ENCODE measurements around the gene PTCH1.

Gene PTCH1

GRCh38 chr9:95507464-95508241 lies 9.1 kb downstream of the PTCH1 start:
- peaks cover 45% of the 10 kb centered on the region for H3K4me1 Mint-ChIP-seq
- H3K27ac Mint-ChIP-seq: peak overlapping the region; percentile 72
- no peaks in the 10 kb centered on the region for H3K27me3 Mint-ChIP-seq
- peaks cover 2% of the 10 kb centered on the region for H3K36me3 Mint-ChIP-seq
- no peaks in the 10 kb centered on the region for H3K9me3 Mint-ChIP-seq
- H3K4me3 Mint-ChIP-seq: peak overlapping the region; percentile 97

- H3K4me3 Mint-ChIP-seq: peak overlapping the region; percentile 97
- peaks cover 43% of the 10 kb centered on the region for H3K4me1 Mint-ChIP-seq
Measured at GRCh38 chr9:95506678-95507463, 9.9 kb downstream of the PTCH1 start.

GRCh38 chr9:95506428-95506677 lies 10.4 kb downstream of the PTCH1 start:
- peak overlapping the region; percentile 97 for H3K4me3 Mint-ChIP-seq
- no peaks in the 10 kb centered on the region for H3K27me3 Mint-ChIP-seq
- peaks cover 2% of the 10 kb centered on the region for H3K36me3 Mint-ChIP-seq
- H3K9me3 Mint-ChIP-seq: no peaks in the 10 kb centered on the region
- H3K27ac Mint-ChIP-seq: peak overlapping the region; percentile 72
- peaks cover 46% of the 10 kb centered on the region for H3K4me1 Mint-ChIP-seq

More at GRCh38 chr9:95506678-95507463, 9.9 kb downstream of the PTCH1 start:
- Mint-ChIP-seq H3K27me3 (no peaks in the 10 kb centered on the region), H3K36me3 (peaks cover 2% of the 10 kb centered on the region), H3K9me3 (no peaks in the 10 kb centered on the region), H3K27ac (peak overlapping the region; percentile 55)

GRCh38 chr9:95505717-95506427 lies 10.9 kb downstream of the PTCH1 start:
- peaks cover 4% of the 10 kb centered on the region for H3K36me3 Mint-ChIP-seq
- no peaks in the 10 kb centered on the region for H3K27me3 Mint-ChIP-seq
- no peaks in the 10 kb centered on the region for H3K9me3 Mint-ChIP-seq
- H3K4me1 Mint-ChIP-seq: peaks cover 49% of the 10 kb centered on the region
- peak overlapping the region; percentile 97 for H3K4me3 Mint-ChIP-seq
- peak overlapping the region; percentile 76 for H3K27ac Mint-ChIP-seq

- H3K36me3 Mint-ChIP-seq: peaks cover 4% of the 10 kb centered on the region
- no peaks in the 10 kb centered on the region for H3K9me3 Mint-ChIP-seq
- peak overlapping the region; percentile 76 for H3K27ac Mint-ChIP-seq
- peak overlapping the region; percentile 83 for H3K4me3 Mint-ChIP-seq
- no peaks in the 10 kb centered on the region for H3K27me3 Mint-ChIP-seq
- H3K4me1 Mint-ChIP-seq: peaks cover 49% of the 10 kb centered on the region
Measured at GRCh38 chr9:95505072-95505716, 11.6 kb downstream of the PTCH1 start.

- Mint-ChIP-seq H3K27ac (peak overlapping the region; percentile 23), H3K4me3 (peak overlapping the region; percentile 83), H3K36me3 (peaks cover 4% of the 10 kb centered on the region), H3K9me3 (no peaks in the 10 kb centered on the region), H3K27me3 (no peaks in the 10 kb centered on the region), H3K4me1 (peaks cover 41% of the 10 kb centered on the region)
Measured at GRCh38 chr9:95504053-95504963, 12.5 kb downstream of the PTCH1 start.

GRCh38 chr9:95503369-95503768 lies 13.4 kb downstream of the PTCH1 start:
- Mint-ChIP-seq H3K36me3 (peaks cover 4% of the 10 kb centered on the region), H3K9me3 (no peaks in the 10 kb centered on the region), H3K27me3 (no peaks in the 10 kb centered on the region), H3K27ac (no peak overlapping the region), H3K4me3 (no peak overlapping the region), H3K4me1 (peaks cover 44% of the 10 kb centered on the region)

GRCh38 chr9:95502248-95502647 lies 14.5 kb downstream of the PTCH1 start:
- H3K27ac Mint-ChIP-seq: no peak overlapping the region
- no peaks in the 10 kb centered on the region for H3K27me3 Mint-ChIP-seq

GRCh38 chr9:95499847-95500246 lies 16.9 kb downstream of the PTCH1 start:
- Mint-ChIP-seq H3K27me3 (no peaks in the 10 kb centered on the region), H3K4me1 (peaks cover 61% of the 10 kb centered on the region), H3K4me3 (no peak overlapping the region), H3K36me3 (peaks cover 3% of the 10 kb centered on the region), H3K27ac (no peak overlapping the region), H3K9me3 (no peaks in the 10 kb centered on the region)

More at GRCh38 chr9:95502248-95502647, 14.5 kb downstream of the PTCH1 start:
- H3K36me3 Mint-ChIP-seq: peaks cover 3% of the 10 kb centered on the region
- no peak overlapping the region for H3K4me3 Mint-ChIP-seq
- peaks cover 52% of the 10 kb centered on the region for H3K4me1 Mint-ChIP-seq
- H3K9me3 Mint-ChIP-seq: no peaks in the 10 kb centered on the region

- Mint-ChIP-seq H3K36me3 (peaks cover 3% of the 10 kb centered on the region), H3K4me3 (no peak overlapping the region), H3K9me3 (no peaks in the 10 kb centered on the region)
Measured at GRCh38 chr9:95499046-95499676, 17.6 kb downstream of the PTCH1 start.

GRCh38 chr9:95498641-95499040 lies 18.1 kb downstream of the PTCH1 start:
- no peak overlapping the region for H3K4me3 Mint-ChIP-seq
- H3K9me3 Mint-ChIP-seq: no peaks in the 10 kb centered on the region
- H3K4me1 Mint-ChIP-seq: peaks cover 62% of the 10 kb centered on the region
- no peaks in the 10 kb centered on the region for H3K27me3 Mint-ChIP-seq
- peaks cover 3% of the 10 kb centered on the region for H3K36me3 Mint-ChIP-seq
- no peak overlapping the region for H3K27ac Mint-ChIP-seq

More at GRCh38 chr9:95499046-95499676, 17.6 kb downstream of the PTCH1 start:
- H3K27ac Mint-ChIP-seq: no peak overlapping the region
- peaks cover 61% of the 10 kb centered on the region for H3K4me1 Mint-ChIP-seq
- H3K27me3 Mint-ChIP-seq: no peaks in the 10 kb centered on the region

- H3K4me3 Mint-ChIP-seq: no peak overlapping the region
Measured at GRCh38 chr9:95497772-95498171, 19.0 kb downstream of the PTCH1 start.

GRCh38 chr9:95496687-95497086 lies 20.1 kb downstream of the PTCH1 start:
- no peaks in the 10 kb centered on the region for H3K27me3 Mint-ChIP-seq
- no peaks in the 10 kb centered on the region for H3K9me3 Mint-ChIP-seq
- no peak overlapping the region for H3K27ac Mint-ChIP-seq
- H3K4me1 Mint-ChIP-seq: peaks cover 65% of the 10 kb centered on the region
- H3K4me3 Mint-ChIP-seq: no peak overlapping the region
- peaks cover 3% of the 10 kb centered on the region for H3K36me3 Mint-ChIP-seq

More at GRCh38 chr9:95497772-95498171, 19.0 kb downstream of the PTCH1 start:
- Mint-ChIP-seq H3K36me3 (peaks cover 3% of the 10 kb centered on the region), H3K27ac (no peak overlapping the region), H3K27me3 (no peaks in the 10 kb centered on the region), H3K9me3 (no peaks in the 10 kb centered on the region), H3K4me1 (peaks cover 61% of the 10 kb centered on the region)

GRCh38 chr9:95495961-95496360 lies 20.8 kb downstream of the PTCH1 start:
- peaks cover 63% of the 10 kb centered on the region for H3K4me1 Mint-ChIP-seq

More at GRCh38 chr9:95495961-95496360, 20.8 kb downstream of the PTCH1 start:
- Mint-ChIP-seq H3K27ac (no peak overlapping the region), H3K27me3 (no peaks in the 10 kb centered on the region), H3K4me3 (no peak overlapping the region), H3K9me3 (no peaks in the 10 kb centered on the region), H3K36me3 (peaks cover under 1% of the 10 kb centered on the region)

Data from activated naive CD4-positive, alpha-beta T cell treated with anti-CD3 and anti-CD28 coated beads, Interleukin-2, amount 50 U/mL, for 24 hours (primary cell).